Natural killer cell (primary cell): ENCODE measurements around the gene ABCA10. TPM values are rescaled to one million over a fixed set of nuclear protein-coding genes. Genes with fewer than 3 reads are reported as not detected.

Experiments used
- ATAC-seq, 3 donors: fragments of 150-1000 bp in 2 of 3; fragments of 200-7000 bp in 1 of 3; cut with Tn5 transposase; 1 replicate in 1 of 3; 2 replicates in 2 of 3; pipeline ENCODE4 v1.10.0; 2021; ENCODE audit warnings: mild to moderate bottlenecking in 2 of 3, moderate library complexity in 2 of 3
- DNase-seq, 2 donors: peaks; one replicate each; pipeline versions ENCODE4 v3.0.0 to v3.0.0-alpha.2; 2013 to 2021; ENCODE audit warnings: mixed read lengths in 1 of 2
- H3K27ac ChIP-seq: one replicate; pipeline ENCODE4 v1.5.1; 2013; ENCODE audit warnings: mild to moderate bottlenecking, low read length
- H3K27me3 ChIP-seq: one replicate; pipeline ENCODE4 v1.6.1; 2013; ENCODE audit warnings: low read length; ENCODE audit not compliant: control insufficient read depth, insufficient read depth
- H3K36me3 ChIP-seq: one replicate; pipeline ENCODE4 v1.6.1; 2013; ENCODE audit warnings: low read length; ENCODE audit not compliant: control insufficient read depth, insufficient read depth
- H3K4me1 ChIP-seq: one replicate; pipeline ENCODE4 v1.6.1; 2013; ENCODE audit warnings: low read length; ENCODE audit not compliant: control insufficient read depth, insufficient read depth
- H3K4me3 ChIP-seq: one replicate; pipeline ENCODE4 v1.5.1; 2013; ENCODE audit warnings: low read length
- H3K9me3 ChIP-seq: one replicate; pipeline ENCODE4 v1.6.1; 2013; ENCODE audit warnings: low read length; ENCODE audit not compliant: control insufficient read depth, insufficient read depth
- H3K27ac Mint-ChIP-seq, 2 donors: one replicate each; pipeline ENCODE4 v1.8.0; 2022; ENCODE audit warnings: mild to moderate bottlenecking in 2 of 2, mixed read lengths in 2 of 2, moderate library complexity in 1 of 2
- H3K27me3 Mint-ChIP-seq, 2 donors: one replicate each; pipeline ENCODE4 v1.8.0; 2022; ENCODE audit warnings: low read depth in 2 of 2, mixed read lengths in 2 of 2
- H3K36me3 Mint-ChIP-seq: one replicate; pipeline ENCODE4 v1.8.0; 2022; ENCODE audit warnings: mixed read lengths
- H3K4me1 Mint-ChIP-seq, 2 donors: one replicate each; pipeline ENCODE4 v1.8.0; 2022; ENCODE audit warnings: mixed read lengths in 2 of 2
- H3K4me3 Mint-ChIP-seq: one replicate; pipeline ENCODE4 v1.8.0; 2022; ENCODE audit warnings: mild to moderate bottlenecking, moderate library complexity, mixed read lengths
- H3K9me3 Mint-ChIP-seq, 2 donors: one replicate each; pipeline ENCODE4 v1.8.0; 2022; ENCODE audit warnings: mixed read lengths in 2 of 2
- WGBS: methylation state at CpG from one replicate; pipeline ENCODE4 v1.1.7; 2013; ENCODE audit warnings: missing lambda C conversion rate; ENCODE audit not compliant: insufficient coverage; 5-methylcytosine and 5-hydroxymethylcytosine counted together
- intact Hi-C: fragments of 100-400 bp; cut with micrococcal nuclease; formaldehyde crosslinking; loops from one replicate; pipeline ENCODE4 v1.14.2; 2022
- total RNA-seq, 4 donors: library from RNA; stranded (reverse); fragments of 120-200 nt in 1 of 4; gene quantifications; one replicate each; pipeline versions ENCODE4 v1.2.3 to v1.2.4, GENCODE V29; 2013 to 2022
- TF ChIP-seq, protein P1 (sequence below): fragments of 200-600 bp; IDR thresholded peaks from one replicate; pipeline ENCODE4 v1.8.0; 2022; ENCODE audit warnings: antibody characterized with exemption

ABCA10 gene
- total RNA-seq, 3 donors from 2014 or later (not counting 1 experiment from before 2014, with no cell fraction given): 2.3 to 3.4 (median 2.7) TPM

DNA sequence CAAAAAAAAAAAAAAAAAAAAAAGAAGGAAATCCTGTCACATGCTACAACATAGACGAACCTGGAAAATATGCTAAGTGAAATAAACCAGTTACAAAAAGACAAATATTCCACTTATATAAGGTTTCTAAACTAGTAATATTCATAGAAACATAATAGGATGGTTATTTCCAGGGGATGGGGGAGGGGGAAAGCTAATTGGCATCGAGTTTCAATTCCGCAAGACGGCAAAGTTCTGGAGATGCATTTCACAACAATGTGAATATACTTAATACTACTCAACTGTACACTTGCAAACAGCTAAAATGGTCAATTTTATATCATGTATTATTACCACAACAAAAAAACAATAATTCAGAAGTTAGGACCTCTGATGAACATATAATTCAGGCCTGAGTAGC lies 130.0 kb downstream of the ABCA10 start:
- ATAC-seq (no peak), DNase-seq (no peak)
- 100% methylated on average over 1 of the region's 4 CpGs for WGBS
- H3K36me3 Mint-ChIP-seq: no peaks in the 10 kb centered on the region
- no peak overlapping the region for H3K4me3 Mint-ChIP-seq
- H3K9me3 Mint-ChIP-seq: no peaks in the 10 kb centered on the region
- H3K9me3 ChIP-seq: no peaks in the 10 kb centered on the region
- H3K27ac ChIP-seq: no peak overlapping the region
- no peak overlapping the region for H3K4me3 ChIP-seq
- intact Hi-C loops: no loop called here
- H3K36me3 ChIP-seq: no peaks in the 10 kb centered on the region
- TF ChIP-seq, protein P1, sequence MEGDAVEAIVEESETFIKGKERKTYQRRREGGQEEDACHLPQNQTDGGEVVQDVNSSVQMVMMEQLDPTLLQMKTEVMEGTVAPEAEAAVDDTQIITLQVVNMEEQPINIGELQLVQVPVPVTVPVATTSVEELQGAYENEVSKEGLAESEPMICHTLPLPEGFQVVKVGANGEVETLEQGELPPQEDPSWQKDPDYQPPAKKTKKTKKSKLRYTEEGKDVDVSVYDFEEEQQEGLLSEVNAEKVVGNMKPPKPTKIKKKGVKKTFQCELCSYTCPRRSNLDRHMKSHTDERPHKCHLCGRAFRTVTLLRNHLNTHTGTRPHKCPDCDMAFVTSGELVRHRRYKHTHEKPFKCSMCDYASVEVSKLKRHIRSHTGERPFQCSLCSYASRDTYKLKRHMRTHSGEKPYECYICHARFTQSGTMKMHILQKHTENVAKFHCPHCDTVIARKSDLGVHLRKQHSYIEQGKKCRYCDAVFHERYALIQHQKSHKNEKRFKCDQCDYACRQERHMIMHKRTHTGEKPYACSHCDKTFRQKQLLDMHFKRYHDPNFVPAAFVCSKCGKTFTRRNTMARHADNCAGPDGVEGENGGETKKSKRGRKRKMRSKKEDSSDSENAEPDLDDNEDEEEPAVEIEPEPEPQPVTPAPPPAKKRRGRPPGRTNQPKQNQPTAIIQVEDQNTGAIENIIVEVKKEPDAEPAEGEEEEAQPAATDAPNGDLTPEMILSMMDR: no peak
- no peaks in the 10 kb centered on the region for H3K27me3 ChIP-seq
- no peaks in the 10 kb centered on the region for H3K27me3 Mint-ChIP-seq
- no peaks in the 10 kb centered on the region for H3K4me1 ChIP-seq
- H3K27ac Mint-ChIP-seq: no peak overlapping the region
- peaks cover under 1 to 1% of the 10 kb centered on the region in 2 donors for H3K4me1 Mint-ChIP-seq

Other genes starting within 250 kb of the ABCA10 start
- gene ABCA9, start 167.9 kb downstream of the ABCA10 start, total RNA-seq: 1 to 10 TPM in 1 of 3 donors, under 1 TPM in 2; 0.05 to 1.2 (median 0.63) TPM
- 1 to 10 TPM in 1 of 3 donors, under 1 TPM in 2; 0.45 to 1.6 (median 0.75) TPM for gene ABCA6, start 86.9 kb downstream of the ABCA10 start, total RNA-seq
- gene ABCA5, start 98.3 kb upstream of the ABCA10 start, total RNA-seq: 10 to 100 TPM; 52.1 to 84.5 (median 57.6) TPM
- 10 to 100 TPM; 11.8 to 16.9 (median 14.0) TPM for gene MAP2K6, start 185.9 kb upstream of the ABCA10 start, total RNA-seq